HEK293 (cell line): Measurements from ENCODE around the gene IRS2.
A peak's percentile ranks its signal among the peaks of the same experiment; 100 is the strongest.

Experiments used
- AEBP2 ChIP-seq: fragments of 450-650 bp; formaldehyde crosslinking; IDR thresholded peaks from 2 replicates; pipeline ENCODE4 v1.5.1; 2016; ENCODE audit warnings: missing biosample characterization, missing genetic modification characterization, borderline replicate concordance
- FEZF1 ChIP-seq: fragments of 450-650 bp; formaldehyde crosslinking; IDR thresholded peaks from 2 replicates; pipeline ENCODE4 v1.5.1; 2016; ENCODE audit warnings: missing biosample characterization, missing genetic modification characterization
- HOXA7 ChIP-seq: sonication (generic); formaldehyde crosslinking; IDR thresholded peaks from 2 replicates; pipeline ENCODE4 v1.8.1; 2022; ENCODE audit warnings: missing genetic modification reagents, borderline replicate concordance
- KLF7 ChIP-seq: fragments of 450-650 bp; formaldehyde crosslinking; IDR thresholded peaks from 2 replicates; pipeline ENCODE4 v1.5.1; 2016; ENCODE audit warnings: missing biosample characterization, missing genetic modification characterization, borderline replicate concordance
- SP7 ChIP-seq: fragments of 450-650 bp; formaldehyde crosslinking; IDR thresholded peaks from 2 replicates; pipeline ENCODE4 v1.5.1; 2016; ENCODE audit warnings: missing biosample characterization, missing genetic modification characterization
- WT1 ChIP-seq: fragments of 450-650 bp; formaldehyde crosslinking; IDR thresholded peaks from 2 replicates; pipeline ENCODE4 v1.5.1; 2016; ENCODE audit warnings: missing biosample characterization, missing genetic modification characterization
- ZBTB10 ChIP-seq: fragments of 450-650 bp; formaldehyde crosslinking; IDR thresholded peaks from 2 replicates; pipeline ENCODE4 v1.5.1; 2016; ENCODE audit warnings: missing biosample characterization, missing genetic modification characterization
- ZFP3 ChIP-seq: fragments of 450-650 bp; formaldehyde crosslinking; IDR thresholded peaks from 2 replicates; pipeline ENCODE4 v1.5.1; 2016; ENCODE audit warnings: low read depth, missing biosample characterization, missing genetic modification characterization
- ZNF140 ChIP-seq: fragments of 450-650 bp; formaldehyde crosslinking; IDR thresholded peaks from 2 replicates; pipeline ENCODE4 v1.5.1; 2016; ENCODE audit warnings: missing biosample characterization, missing genetic modification characterization
- ZNF24 ChIP-seq: fragments of 450-650 bp; formaldehyde crosslinking; IDR thresholded peaks from 2 replicates; pipeline ENCODE4 v1.5.1; 2016; ENCODE audit warnings: missing biosample characterization, missing genetic modification characterization
- ZNF248 ChIP-seq: fragments of 450-650 bp; formaldehyde crosslinking; IDR thresholded peaks from 2 replicates; pipeline ENCODE4 v1.5.1; 2017; ENCODE audit warnings: missing biosample characterization, missing genetic modification characterization
- ZNF341 ChIP-seq: fragments of 450-650 bp; formaldehyde crosslinking; IDR thresholded peaks from 2 replicates; pipeline ENCODE4; 2016; ENCODE audit warnings: low read depth, missing biosample characterization, missing genetic modification characterization
- ZNF404 ChIP-seq: fragments of 450-650 bp; formaldehyde crosslinking; IDR thresholded peaks from 2 replicates; pipeline ENCODE4 v1.5.1; 2017; ENCODE audit warnings: missing biosample characterization, missing genetic modification characterization
- ZNF561 ChIP-seq: fragments of 450-650 bp; IDR thresholded peaks from 2 replicates; pipeline ENCODE4 v1.5.1; 2018; ENCODE audit warnings: missing biosample characterization, missing genetic modification characterization, borderline replicate concordance
- ZNF600 ChIP-seq: fragments of 450-650 bp; formaldehyde crosslinking; IDR thresholded peaks from 2 replicates; pipeline ENCODE4 v1.5.1; 2016; ENCODE audit warnings: missing biosample characterization, missing genetic modification characterization
- ZNF830 ChIP-seq: fragments of 450-650 bp; IDR thresholded peaks from 2 replicates; pipeline ENCODE4 v1.5.0; 2018; ENCODE audit warnings: missing biosample characterization, missing genetic modification characterization, low read depth, mild to moderate bottlenecking, moderate library complexity
- ZSCAN16 ChIP-seq: fragments of 450-650 bp; formaldehyde crosslinking; IDR thresholded peaks from 2 replicates; pipeline ENCODE4 v1.5.1; 2016; ENCODE audit warnings: missing biosample characterization, missing genetic modification characterization
- TF ChIP-seq, protein P1 (sequence below): fragments of 450-650 bp; formaldehyde crosslinking; IDR thresholded peaks from 2 replicates; pipeline ENCODE4 v1.5.1; 2016; ENCODE audit warnings: missing biosample characterization, missing genetic modification characterization, low read depth
- TF ChIP-seq, protein P2 (sequence below): fragments of 450-650 bp; formaldehyde crosslinking; IDR thresholded peaks from 2 replicates; pipeline ENCODE4 v1.5.1; 2016; ENCODE audit warnings: missing biosample characterization, missing genetic modification characterization

IRS2 gene

DNA sequence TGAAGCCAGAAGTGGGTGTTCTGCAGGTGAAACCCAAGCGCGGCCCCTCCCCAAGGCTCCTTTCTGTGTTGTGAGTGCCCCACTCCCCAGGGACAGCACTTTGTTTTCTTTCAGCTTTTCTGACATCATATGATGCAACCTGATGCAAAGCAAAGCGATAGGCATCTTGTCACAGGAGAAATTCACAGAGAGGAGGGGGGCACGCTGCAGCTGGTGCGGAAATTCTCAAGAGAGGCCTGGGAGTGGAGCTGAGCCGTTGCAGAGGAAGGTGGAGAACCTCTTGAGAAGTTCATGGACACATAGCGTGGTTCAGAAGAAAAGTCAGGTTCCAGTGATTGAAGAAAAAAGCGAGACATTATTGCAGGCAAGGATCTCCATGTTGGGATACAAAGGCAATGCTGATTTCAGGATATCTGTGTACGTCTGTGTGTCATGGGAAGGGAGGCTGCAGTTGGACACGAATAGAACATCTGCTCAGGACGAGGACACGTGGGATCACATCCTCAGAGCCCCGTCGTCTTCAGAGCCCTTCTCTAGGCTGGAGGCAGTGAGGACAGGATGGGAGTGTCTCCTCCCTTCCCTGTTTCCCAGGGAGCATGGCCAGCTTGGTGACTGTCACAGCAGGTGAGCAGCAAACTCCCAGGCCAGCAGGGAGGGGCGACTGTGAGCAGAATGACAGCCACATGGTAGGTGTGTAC lies 79.2 kb downstream of the IRS2 start (continued):
- TF ChIP-seq ZNF830 (tag by site-specific recombination) (no peak), HOXA7 (CRISPR knock-in tag) (no peak), ZNF341 (tag by site-specific recombination) (0 out of 2 replicates have a peak, but pooled peaks have one; percentile 10), ZNF404 (tag by site-specific recombination) (no peak), ZNF140 (tag by site-specific recombination) (no peak), FEZF1 (tag by site-specific recombination) (no peak), WT1 (tag by site-specific recombination) (peak; percentile 82), KLF7 (tag by site-specific recombination) (no peak), SP7 (tag by site-specific recombination) (no peak), ZNF24 (peak; percentile 45; the same call in 1 of the 2 replicates), ZFP3 (no peak), ZNF600 (tag by site-specific recombination) (no peak), ZSCAN16 (tag by site-specific recombination) (no peak), ZBTB10 (tag by site-specific recombination) (no peak), AEBP2 (tag by site-specific recombination) (no peak), ZNF248 (tag by site-specific recombination) (no peak), ZNF561 (tag by site-specific recombination) (peak; percentile 61; the same call in 1 of the 2 replicates)
- TF ChIP-seq, protein P1, sequence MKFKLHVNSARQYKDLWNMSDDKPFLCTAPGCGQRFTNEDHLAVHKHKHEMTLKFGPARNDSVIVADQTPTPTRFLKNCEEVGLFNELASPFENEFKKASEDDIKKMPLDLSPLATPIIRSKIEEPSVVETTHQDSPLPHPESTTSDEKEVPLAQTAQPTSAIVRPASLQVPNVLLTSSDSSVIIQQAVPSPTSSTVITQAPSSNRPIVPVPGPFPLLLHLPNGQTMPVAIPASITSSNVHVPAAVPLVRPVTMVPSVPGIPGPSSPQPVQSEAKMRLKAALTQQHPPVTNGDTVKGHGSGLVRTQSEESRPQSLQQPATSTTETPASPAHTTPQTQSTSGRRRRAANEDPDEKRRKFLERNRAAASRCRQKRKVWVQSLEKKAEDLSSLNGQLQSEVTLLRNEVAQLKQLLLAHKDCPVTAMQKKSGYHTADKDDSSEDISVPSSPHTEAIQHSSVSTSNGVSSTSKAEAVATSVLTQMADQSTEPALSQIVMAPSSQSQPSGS (tag by site-specific recombination) = peak; percentile 45; the same call in 1 of the 2 replicates
- TF ChIP-seq, protein P2, sequence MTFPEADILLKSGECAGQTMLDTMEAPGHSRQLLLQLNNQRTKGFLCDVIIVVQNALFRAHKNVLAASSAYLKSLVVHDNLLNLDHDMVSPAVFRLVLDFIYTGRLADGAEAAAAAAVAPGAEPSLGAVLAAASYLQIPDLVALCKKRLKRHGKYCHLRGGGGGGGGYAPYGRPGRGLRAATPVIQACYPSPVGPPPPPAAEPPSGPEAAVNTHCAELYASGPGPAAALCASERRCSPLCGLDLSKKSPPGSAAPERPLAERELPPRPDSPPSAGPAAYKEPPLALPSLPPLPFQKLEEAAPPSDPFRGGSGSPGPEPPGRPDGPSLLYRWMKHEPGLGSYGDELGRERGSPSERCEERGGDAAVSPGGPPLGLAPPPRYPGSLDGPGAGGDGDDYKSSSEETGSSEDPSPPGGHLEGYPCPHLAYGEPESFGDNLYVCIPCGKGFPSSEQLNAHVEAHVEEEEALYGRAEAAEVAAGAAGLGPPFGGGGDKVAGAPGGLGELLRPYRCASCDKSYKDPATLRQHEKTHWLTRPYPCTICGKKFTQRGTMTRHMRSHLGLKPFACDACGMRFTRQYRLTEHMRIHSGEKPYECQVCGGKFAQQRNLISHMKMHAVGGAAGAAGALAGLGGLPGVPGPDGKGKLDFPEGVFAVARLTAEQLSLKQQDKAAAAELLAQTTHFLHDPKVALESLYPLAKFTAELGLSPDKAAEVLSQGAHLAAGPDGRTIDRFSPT (tag by site-specific recombination) = no peak
